ENCODE results near the gene ARPC2.
A peak's percentile ranks its signal among the peaks of the same experiment; 100 is the strongest.
"Not testable (repeated sequence)": the region's sequence is repeated elsewhere in the genome, so short reads cannot be mapped to it uniquely, and the experiment has no call there.

The ARPC2 gene

DNA sequence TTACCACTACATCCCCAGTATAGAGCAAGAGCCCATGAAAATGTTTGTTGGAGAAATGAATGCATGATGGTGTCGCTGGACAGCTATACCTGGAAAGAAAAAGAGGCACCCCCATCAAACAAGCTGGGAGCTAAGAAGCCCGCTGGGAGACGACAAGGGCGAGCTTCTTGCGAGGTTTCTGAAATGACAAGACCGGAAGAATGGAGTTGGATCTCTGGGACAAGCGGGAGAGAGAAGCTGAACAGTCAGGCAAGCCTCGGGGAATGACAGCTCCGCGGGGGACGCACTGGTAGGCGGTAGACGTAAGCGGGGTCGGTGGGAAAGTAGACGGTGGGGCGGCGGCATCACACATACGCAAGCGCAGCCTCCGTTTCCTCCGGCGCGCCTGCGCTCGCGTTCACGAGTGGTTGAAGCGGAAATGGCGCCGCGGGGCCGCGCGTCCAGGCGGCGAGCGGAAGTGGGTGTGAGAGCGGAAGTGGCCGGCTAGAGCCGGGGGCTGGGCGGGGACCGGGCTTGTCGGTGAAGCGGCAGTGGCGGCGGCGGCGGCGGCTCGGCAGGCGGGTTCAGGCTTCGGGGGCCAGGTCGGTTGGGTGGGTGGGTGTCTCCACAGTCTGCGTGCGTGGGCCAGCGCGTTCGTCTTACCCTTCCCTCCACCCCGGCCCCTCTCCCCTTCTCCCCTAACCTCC, at the start of gene ARPC2:
TSS of gene ARPC2 (plus strand) at position 516 of the 686 bp plus-strand sequence. CDS start 282 bp downstream, outside the sequence.
- DNase-seq, result peak; percentile 67

DNA sequence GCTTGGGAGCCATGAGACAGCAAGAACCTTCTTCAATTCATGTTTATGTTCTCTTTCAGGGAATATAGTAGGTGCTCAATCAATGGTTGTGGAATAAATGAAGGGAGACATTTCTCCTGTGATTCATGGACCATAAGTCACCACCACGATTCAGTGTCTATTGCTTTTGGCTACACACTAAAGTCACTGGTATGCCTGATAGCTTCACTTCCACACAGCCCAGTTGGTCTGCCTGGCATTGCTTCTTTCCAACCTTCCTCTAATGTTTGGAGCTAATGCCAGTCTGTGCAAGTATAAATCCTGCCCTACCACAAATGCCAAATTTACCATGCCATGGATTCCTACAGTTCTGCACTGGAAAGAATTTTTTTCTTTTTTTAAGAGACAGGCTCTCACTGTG, 49.0 kb upstream of the ARPC2 start:
- no peak for DNase-seq

GRCh38 chr2:218168635-218169462, 48.1 kb upstream of the ARPC2 start:
- DNase-seq, result peak; percentile 2

- no peak for DNase-seq
Observed at GRCh38 chr2:218169757-218170546, 47.0 kb upstream of the ARPC2 start.

GRCh38 chr2:218171744-218172143, 45.2 kb upstream of the ARPC2 start:
- not testable (repeated sequence) for DNase-seq

DNA sequence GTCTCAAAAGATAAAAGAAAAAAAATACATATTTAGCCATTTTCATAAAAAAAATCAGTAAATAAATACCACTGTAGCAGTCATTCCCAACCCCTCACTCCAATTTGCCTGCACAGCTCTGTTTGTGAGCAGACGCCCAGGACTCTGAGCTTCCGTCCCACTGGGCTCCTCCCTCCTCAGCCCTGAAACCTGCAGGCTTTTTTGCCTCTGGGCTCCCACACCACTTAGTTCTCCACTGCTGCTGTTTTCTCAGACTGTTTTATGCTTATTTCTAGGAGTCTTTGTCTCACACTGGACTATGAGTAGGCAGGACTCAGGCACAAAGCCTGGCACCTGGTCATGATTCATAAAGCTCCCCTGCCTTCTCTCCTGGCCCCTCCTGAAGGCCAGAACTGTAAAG, 44.1 kb upstream of the ARPC2 start:
- no peak for DNase-seq

- DNase-seq, result no peak
Observed at GRCh38 chr2:218179782-218180181, 37.2 kb upstream of the ARPC2 start.

GRCh38 chr2:218180467-218181114, 36.4 kb upstream of the ARPC2 start:
- no peak for DNase-seq

DNA sequence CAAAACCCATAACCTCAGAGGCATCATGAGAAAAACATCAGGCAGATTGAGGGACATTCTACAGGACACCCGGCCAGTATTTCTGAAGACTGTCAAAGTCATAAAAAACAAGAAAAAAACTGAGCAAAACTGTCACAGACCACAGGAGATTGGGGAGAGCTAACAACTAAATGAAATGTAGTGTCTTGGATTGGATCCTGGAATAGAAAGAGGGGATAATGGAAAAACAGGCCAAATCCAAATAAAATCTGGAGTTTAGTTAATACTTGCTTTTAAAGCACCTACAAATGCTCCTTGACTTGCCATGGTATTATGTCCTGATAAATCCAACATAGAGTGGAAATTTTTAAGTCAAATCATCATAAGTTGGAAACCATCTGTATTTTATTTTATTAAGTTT, 32.7 kb upstream of the ARPC2 start:
- DNase-seq, result no peak

DNA sequence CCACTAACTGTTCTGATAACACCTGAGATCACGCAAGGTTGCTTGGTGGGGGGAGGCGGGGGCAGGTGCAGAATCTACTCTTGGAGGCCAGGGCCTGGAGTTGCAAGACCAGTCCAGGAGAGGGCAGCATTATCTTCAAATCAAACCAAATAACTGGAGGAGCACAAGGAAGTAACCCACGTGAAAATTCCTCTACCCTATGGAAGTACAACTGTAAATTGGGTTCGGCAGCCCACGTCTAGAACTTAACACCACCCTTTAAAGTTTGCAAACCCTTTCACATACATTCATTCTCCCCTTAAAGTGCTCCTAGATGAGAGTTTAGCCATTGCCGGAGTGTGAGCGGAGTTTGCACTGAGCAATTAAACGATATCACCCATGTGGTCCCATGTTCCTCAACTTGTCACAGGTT, 30.6 kb upstream of the ARPC2 start:
- no peak for DNase-seq

GRCh38 chr2:218186876-218187275, 30.1 kb upstream of the ARPC2 start:
- no peak for DNase-seq

DNA sequence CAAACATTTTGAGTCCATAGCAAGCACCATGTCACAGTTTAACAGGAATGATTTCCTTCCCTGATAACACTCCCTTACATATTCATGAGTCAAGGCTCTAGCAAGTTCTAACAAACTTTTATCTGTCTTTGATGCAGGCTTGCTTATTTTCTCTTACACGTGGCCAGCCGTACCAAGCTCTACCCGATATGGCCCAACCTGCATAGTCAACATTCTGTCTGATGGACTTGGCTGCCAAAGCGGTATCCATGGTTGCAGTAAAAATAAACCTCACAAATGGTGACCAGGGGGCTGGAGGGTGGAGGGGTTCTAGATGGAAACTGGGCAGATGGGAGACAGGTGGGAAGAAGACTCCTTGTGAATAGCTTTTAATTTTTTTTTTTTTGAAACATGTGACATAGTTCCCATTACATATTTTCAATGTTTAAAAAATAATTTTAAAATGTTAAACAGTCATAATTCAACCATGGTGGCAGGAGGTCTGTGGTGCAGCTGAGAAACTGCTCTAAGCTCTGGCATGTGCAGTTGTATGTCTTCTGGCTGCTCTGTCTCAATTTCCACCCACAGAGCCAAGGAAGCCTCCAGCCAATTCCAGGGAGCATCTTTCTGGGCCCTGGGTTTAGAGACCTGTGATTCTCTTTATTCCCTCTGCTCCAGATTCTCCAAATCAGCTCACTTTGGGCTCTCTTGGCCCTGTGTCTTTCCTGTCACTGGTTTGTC, 29.5 kb upstream of the ARPC2 start:
- no peak for DNase-seq

GRCh38 chr2:218188528-218188927, 28.5 kb upstream of the ARPC2 start:
- no peak for DNase-seq

DNA sequence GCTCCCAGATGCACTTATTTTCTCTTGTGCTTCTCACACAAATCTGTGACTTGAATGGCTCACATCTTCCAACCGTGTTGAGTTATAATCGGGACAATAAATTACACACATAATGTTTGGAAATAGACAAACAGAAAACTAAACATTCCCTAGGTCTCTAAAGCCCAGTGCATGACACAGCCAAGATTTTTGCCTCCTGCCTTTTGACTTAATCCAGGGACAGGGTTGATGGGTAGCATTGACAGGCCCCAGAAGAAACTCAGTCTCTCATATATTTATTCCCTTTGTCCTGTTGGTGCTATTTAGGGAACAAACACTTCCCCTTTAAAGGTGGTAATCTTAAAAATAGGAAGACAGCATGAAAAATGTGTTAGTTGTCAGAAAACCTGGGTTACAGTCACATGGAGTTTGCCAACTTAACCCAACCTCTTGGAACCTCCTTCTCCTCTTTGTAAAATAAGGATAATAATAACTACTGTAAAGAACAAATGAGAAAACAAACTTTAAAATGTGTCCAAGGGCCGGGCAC, 24.0 kb upstream of the ARPC2 start:
- no peak for DNase-seq

DNA sequence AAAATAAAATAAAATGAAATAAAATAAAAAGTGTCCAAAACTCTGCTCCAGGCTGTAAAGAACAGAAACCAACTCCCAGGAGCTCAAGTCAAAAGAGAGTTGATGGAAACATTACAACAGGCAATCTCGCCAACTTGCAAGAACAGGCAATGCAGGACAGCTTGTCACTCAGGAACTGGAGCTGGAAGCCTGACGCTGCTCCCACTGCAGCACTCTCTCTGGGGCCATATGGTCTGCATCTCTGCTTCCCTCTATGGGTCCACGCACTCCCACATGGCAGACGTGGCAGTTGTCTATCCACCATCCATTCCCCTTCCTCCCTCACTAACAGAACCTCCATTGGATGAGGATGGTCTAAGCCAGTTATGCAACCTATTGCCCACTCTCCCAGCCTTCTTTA, 23.3 kb upstream of the ARPC2 start:
- DNase-seq, result no peak

DNA sequence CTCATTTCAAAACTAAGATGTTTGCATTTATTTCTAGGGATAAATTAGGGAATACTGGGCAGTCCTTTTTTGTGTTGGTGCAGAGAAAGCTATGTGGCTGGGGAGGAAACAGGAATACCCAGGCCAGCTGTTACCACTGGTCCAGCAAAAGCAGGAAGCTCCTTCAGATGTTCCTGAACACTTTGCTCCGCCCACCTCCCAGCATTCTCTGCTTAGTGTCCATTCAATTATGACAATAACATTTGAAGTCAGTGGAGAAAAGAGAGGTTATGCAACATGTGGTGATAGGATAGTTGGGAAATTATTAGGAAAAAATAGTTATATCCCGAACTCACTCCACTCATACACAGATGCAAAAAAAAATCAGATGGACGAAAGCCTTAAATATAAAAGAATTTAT, 22.1 kb upstream of the ARPC2 start:
- DNase-seq, result no peak

GRCh38 chr2:218196974-218197373, 20.0 kb upstream of the ARPC2 start:
- DNase-seq, result no peak

DNA sequence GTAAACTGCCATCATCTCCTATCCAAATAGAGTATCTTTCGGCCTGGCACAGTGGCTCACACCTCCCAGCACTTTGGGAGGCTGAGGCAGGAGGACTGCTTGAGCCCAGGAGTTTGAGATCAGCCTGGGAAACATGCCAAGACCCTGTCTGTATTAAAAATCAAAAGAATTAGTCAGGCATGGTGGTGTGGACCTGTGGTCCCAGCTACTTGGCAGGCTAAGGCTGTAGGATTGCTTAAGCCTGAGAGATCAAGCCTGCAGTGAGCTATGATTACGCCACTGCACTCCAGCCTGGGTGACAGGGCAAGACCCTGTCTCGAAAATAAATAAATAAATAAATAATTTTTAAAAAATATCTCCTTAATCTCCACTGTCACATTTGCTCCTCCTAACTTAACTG, 14.7 kb upstream of the ARPC2 start:
- no peak for DNase-seq

- no peak for DNase-seq
Observed at GRCh38 chr2:218209078-218209477, 7.9 kb upstream of the ARPC2 start.

GRCh38 chr2:218214116-218214515, 2.9 kb upstream of the ARPC2 start:
- no peak for DNase-seq

- peak; percentile 54 for DNase-seq
Observed at GRCh38 chr2:218216336-218216673, 684 bp upstream of the ARPC2 start.
